K562 (cell line): ENCODE measurements around the gene LAMA4. TPM values are rescaled to one million over a fixed set of nuclear protein-coding genes. Genes with fewer than 3 reads are reported as not detected.
A peak's percentile ranks its signal among the peaks of the same experiment; 100 is the strongest.

Experiments
- CEBPB ChIP-seq: fragments of 450-650 bp; IDR thresholded peaks from 2 replicates; pipeline ENCODE4 v1.6.1; 2016; ENCODE audit warnings: missing genetic modification characterization, missing compliant biosample characterization
- CEBPG ChIP-seq, 3 experiments: fragments of 200-800 bp in 1 of 3; sonication (Bioruptor generic) in 1 of 3; sonication (generic) in 1 of 3; formaldehyde crosslinking in 1 of 3; IDR thresholded peaks in 2 of 3; conservative IDR thresholded peaks in 1 of 3; 2 replicates each; pipeline versions ENCODE4 v1.6.1 to v1.8.0; 2016 to 2022; ENCODE audit warnings: missing compliant biosample characterization in 2 of 3, missing genetic modification characterization in 2 of 3, mild to moderate bottlenecking in 1 of 3, missing genetic modification reagents in 1 of 3
- CEBPZ ChIP-seq: fragments of 150-350 bp; IDR thresholded peaks from 2 replicates; pipeline ENCODE4 v1.6.1; 2014; ENCODE audit warnings: low read depth, mild to moderate bottlenecking, low read length, borderline replicate concordance
- ELF4 ChIP-seq: fragments of 450-650 bp; formaldehyde crosslinking; IDR thresholded peaks from 2 replicates; pipeline ENCODE4 v1.4.0; 2022; ENCODE audit warnings: missing genetic modification characterization
- HDAC8 ChIP-seq: fragments of 450-650 bp; IDR thresholded peaks from 2 replicates; pipeline ENCODE4 v1.6.1; 2016; ENCODE audit warnings: mild to moderate bottlenecking, missing genetic modification characterization, moderate library complexity, missing compliant biosample characterization
- MIER1 ChIP-seq: fragments of 450-650 bp; IDR thresholded peaks from 2 replicates; pipeline ENCODE4 v1.6.1; 2016; ENCODE audit warnings: antibody characterized with exemption, mild to moderate bottlenecking, low read depth
- NFRKB ChIP-seq: fragments of 450-650 bp; IDR thresholded peaks from 2 replicates; pipeline ENCODE4 v1.6.1; 2016; ENCODE audit warnings: low read depth
- NKRF ChIP-seq: fragments of 450-650 bp; IDR thresholded peaks from 2 replicates; pipeline ENCODE4 v1.6.1; 2016; ENCODE audit warnings: borderline replicate concordance
- NR2C1 ChIP-seq, 2 experiments: fragments of 450-650 bp; IDR thresholded peaks; 2 replicates each; pipeline ENCODE4 v1.6.1; 2017; ENCODE audit warnings: mild to moderate bottlenecking in 2 of 2, antibody characterized with exemption in 1 of 2, inconsistent platforms in 1 of 2, missing compliant biosample characterization in 1 of 2, missing genetic modification characterization in 1 of 2
- POLR2B ChIP-seq: fragments of 450-650 bp; IDR thresholded peaks from 2 replicates; pipeline ENCODE4 v1.6.1; 2018; ENCODE audit warnings: low read depth; ENCODE audit not compliant: partially characterized antibody
- RAD21 ChIP-seq, 2 experiments: fragments of 250-450 bp in 1 of 2; fragments of 450-650 bp in 1 of 2; sonication (Bioruptor Pico) in 1 of 2; formaldehyde crosslinking in 1 of 2; IDR thresholded peaks in 1 of 2; conservative IDR thresholded peaks in 1 of 2; 2 replicates each; pipeline versions ENCODE4 v1.4.0 to v1.8.0; 2020 to 2022; ENCODE audit warnings: mild to moderate bottlenecking in 2 of 2, moderate library complexity in 1 of 2
- RNF2 ChIP-seq: sonication (generic); IDR thresholded peaks from 2 replicates; pipeline ENCODE4 v1.6.1; 2016
- SIX5 ChIP-seq, 2 experiments: IDR thresholded peaks; 2 replicates each; pipeline ENCODE4 v1.6.1; 2011; ENCODE audit warnings: low read length in 2 of 2, borderline replicate concordance in 1 of 2, low read depth in 1 of 2, mild to moderate bottlenecking in 1 of 2, moderate library complexity in 1 of 2; ENCODE audit not compliant: insufficient read depth in 1 of 2
- TCFL5 ChIP-seq: fragments of 250-450 bp; sonication (Bioruptor Pico); conservative IDR thresholded peaks from 2 replicates; pipeline ENCODE4 v1.6.1; 2021; ENCODE audit warnings: mild to moderate bottlenecking, moderate library complexity, matching md5 sums
- TEAD1 ChIP-seq, 2 experiments: fragments of 450-650 bp in 1 of 2; sonication (generic) in 1 of 2; formaldehyde crosslinking; IDR thresholded peaks; 2 replicates each; pipeline versions ENCODE4 v1.4.0 to v1.8.0; 2020 to 2022; ENCODE audit warnings: mild to moderate bottlenecking in 2 of 2, missing genetic modification reagents in 1 of 2
- ZBED1 ChIP-seq: IDR thresholded peaks from 2 replicates; pipeline ENCODE4 v1.6.1; 2014
- ZNF184 ChIP-seq: sonication (generic); formaldehyde crosslinking; IDR thresholded peaks from 2 replicates; pipeline ENCODE4 v1.5.0; 2020; ENCODE audit warnings: missing genetic modification reagents
- ZNF444 ChIP-seq: fragments of 250-450 bp; sonication (Bioruptor Pico); IDR thresholded peaks from 2 replicates; pipeline ENCODE4 v1.4.0; 2020; ENCODE audit warnings: mild to moderate bottlenecking, moderate library complexity
- ZNF780A ChIP-seq: fragments of 250-450 bp; sonication (Bioruptor Pico); IDR thresholded peaks from 2 replicates; pipeline ENCODE4 v1.5.0; 2021; ENCODE audit warnings: mild to moderate bottlenecking
- polyA plus RNA-seq, 8 experiments: library from polyadenylated mRNA; depleted of rRNA in 4 of 8; stranded (reverse) in 5 of 8; unstranded in 3 of 8; fragments of >200 nt; fragmentation: Nextera tagmentation in 2 of 8; fragmentation: Illumina TruSeq in 1 of 8; extraction: Ambion mirVana in 2 of 8; extraction: Trizol in 1 of 8; gene quantifications; 2 replicates each; pipeline versions ENCODE4 v1.2.1 to v1.2.3, GENCODE V29; 2011 to 2014; ENCODE audit warnings: inconsistent platforms in 1 of 8, missing spikeins in 1 of 8
- total RNA-seq, 7 experiments: library from RNA; depleted of rRNA in 6 of 7; stranded (reverse); fragments of >200 nt in 6 of 7; fragmentation: Illumina TruSeq in 2 of 7; extraction: Trizol in 2 of 7; gene quantifications; 2 replicates each; pipeline versions ENCODE4 v1.2.1 to v1.2.3, GENCODE V29; 2011 to 2021; ENCODE audit warnings: low replicate concordance in 1 of 7
- TF ChIP-seq, protein P1 (sequence below): fragments of 450-650 bp; formaldehyde crosslinking; IDR thresholded peaks from 2 replicates; pipeline ENCODE4 v1.4.0; 2022; ENCODE audit warnings: mild to moderate bottlenecking, moderate library complexity

The LAMA4 gene
- total and polyA plus RNA-seq, 9 of the 15 experiments (the other 6 are each of a cell fraction or from before 2014, with no cell fraction given) = 0.05 to 2.9 (median 0.51) TPM

DNA sequence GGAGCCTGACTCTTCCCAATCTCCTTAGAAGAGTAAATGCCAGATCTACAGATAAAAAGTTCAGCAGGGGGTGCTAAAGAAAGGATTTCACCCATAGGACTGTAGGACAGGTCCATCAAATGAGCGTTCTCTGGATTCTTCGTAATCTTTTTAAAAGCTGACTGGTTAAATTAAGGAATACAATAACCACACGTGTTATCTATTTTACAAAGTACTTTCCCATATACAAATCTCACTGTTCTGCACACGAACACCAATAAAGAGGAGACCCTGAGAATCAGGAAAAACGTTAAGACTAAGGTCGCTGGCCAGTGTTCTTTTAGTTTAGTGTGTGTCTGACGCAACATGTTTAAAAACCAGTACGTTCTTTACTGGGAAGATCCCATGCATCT, 167.6 kb downstream of the LAMA4 start (continued):
- TF ChIP-seq NKRF (no peak), ZNF444 (CRISPR knock-in tag) (no peak), ZNF184 (CRISPR knock-in tag) (no peak), CEBPG (CRISPR knock-in tag; IDR thresholded peaks at IDR 0.05) (peak; percentile 87), CEBPG (tag; conservative IDR thresholded peaks at IDR 0.05 in 1 of 2, IDR thresholded peaks at IDR 0.05 in 1 of 2) (peak; percentile 84 to 91), POLR2B (no peak), ZBED1 (no peak), TCFL5 (no peak), RNF2 (no peak), RAD21 (CRISPR knock-in tag; conservative IDR thresholded peaks at IDR 0.05 in 1 of 2, IDR thresholded peaks at IDR 0.05 in 1 of 2) (peak in 1 of 2 experiments; percentile 37; a peak in 2 of 4 replicates), NR2C1 (IDR thresholded peaks at IDR 0.05) (no peak), NR2C1 (tag; IDR thresholded peaks at IDR 0.05) (no peak), CEBPZ (no peak), TEAD1 (CRISPR knock-in tag; IDR thresholded peaks at IDR 0.05) (no peak), CEBPB (tag) (peak; percentile 86), NFRKB (0 out of 2 replicates have a peak, but pooled peaks have one; percentile 51), ELF4 (no peak), MIER1 (0 out of 2 replicates have a peak, but pooled peaks have one; percentile 17), SIX5 (IDR thresholded peaks at IDR 0.05; ENCODE audit: borderline replicate concordance in 1 of 2, insufficient read depth in 1 of 2, low read depth in 1 of 2, low read length in 2 of 2) (no peak), HDAC8 (tag) (no peak), ZNF780A (no peak)
- TF ChIP-seq, protein P1, sequence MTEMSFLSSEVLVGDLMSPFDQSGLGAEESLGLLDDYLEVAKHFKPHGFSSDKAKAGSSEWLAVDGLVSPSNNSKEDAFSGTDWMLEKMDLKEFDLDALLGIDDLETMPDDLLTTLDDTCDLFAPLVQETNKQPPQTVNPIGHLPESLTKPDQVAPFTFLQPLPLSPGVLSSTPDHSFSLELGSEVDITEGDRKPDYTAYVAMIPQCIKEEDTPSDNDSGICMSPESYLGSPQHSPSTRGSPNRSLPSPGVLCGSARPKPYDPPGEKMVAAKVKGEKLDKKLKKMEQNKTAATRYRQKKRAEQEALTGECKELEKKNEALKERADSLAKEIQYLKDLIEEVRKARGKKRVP (CRISPR knock-in tag) = peak; percentile 77
